MM.1S (cell line): ENCODE measurements around the gene MUC4.
"Not testable (repeated sequence)": the region's sequence is repeated elsewhere in the genome, so short reads cannot be mapped to it uniquely, and the experiment has no call there.

Source experiments
- EZH2 ChIP-seq: fragments of 300-600 bp; sonication (generic); optimal IDR thresholded peaks from 2 replicates; pipeline ENCODE3; 2017; ENCODE audit warnings: low read depth, mild to moderate bottlenecking, antibody characterized with exemption, low read length, mixed read lengths
- EZH2phosphoT487 ChIP-seq: fragments of 300-600 bp; sonication (generic); IDR thresholded peaks from 2 replicates; pipeline ENCODE4 v1.6.1; 2018; ENCODE audit warnings: antibody characterized with exemption, low read length
- TF ChIP-seq, protein P1 (sequence below): fragments of 300-600 bp; sonication (generic); IDR thresholded peaks from 2 replicates; pipeline ENCODE4 v1.5.1; 2016; ENCODE audit warnings: antibody characterized with exemption, low read length, mixed read lengths

DNA sequence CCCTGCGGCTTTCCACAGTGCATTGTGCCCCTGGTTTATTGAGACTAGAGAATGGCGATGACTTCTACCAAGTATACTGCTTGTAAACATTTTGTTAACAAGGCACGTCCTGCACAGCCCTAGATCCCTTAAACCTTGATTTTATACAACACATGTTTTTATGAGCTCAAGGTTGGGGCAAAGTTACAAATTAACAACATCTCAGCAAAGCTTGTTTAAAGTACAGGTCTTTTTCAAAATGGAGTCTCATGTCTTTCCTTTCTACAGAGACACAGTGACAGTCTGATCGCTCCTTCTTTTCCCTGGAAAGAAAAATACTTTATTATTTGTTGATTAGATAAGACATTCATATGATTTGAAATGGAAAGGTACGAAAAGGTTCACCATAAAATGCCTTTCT, 82.9 kb downstream of the MUC4 start:
- TF ChIP-seq, protein P1, sequence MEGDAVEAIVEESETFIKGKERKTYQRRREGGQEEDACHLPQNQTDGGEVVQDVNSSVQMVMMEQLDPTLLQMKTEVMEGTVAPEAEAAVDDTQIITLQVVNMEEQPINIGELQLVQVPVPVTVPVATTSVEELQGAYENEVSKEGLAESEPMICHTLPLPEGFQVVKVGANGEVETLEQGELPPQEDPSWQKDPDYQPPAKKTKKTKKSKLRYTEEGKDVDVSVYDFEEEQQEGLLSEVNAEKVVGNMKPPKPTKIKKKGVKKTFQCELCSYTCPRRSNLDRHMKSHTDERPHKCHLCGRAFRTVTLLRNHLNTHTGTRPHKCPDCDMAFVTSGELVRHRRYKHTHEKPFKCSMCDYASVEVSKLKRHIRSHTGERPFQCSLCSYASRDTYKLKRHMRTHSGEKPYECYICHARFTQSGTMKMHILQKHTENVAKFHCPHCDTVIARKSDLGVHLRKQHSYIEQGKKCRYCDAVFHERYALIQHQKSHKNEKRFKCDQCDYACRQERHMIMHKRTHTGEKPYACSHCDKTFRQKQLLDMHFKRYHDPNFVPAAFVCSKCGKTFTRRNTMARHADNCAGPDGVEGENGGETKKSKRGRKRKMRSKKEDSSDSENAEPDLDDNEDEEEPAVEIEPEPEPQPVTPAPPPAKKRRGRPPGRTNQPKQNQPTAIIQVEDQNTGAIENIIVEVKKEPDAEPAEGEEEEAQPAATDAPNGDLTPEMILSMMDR = not testable (repeated sequence)
- not testable (repeated sequence) for TF ChIP-seq EZH2phosphoT487, EZH2
